HCT116 (cell line): ENCODE measurements around the gene RPS27L. TPM values are rescaled to one million over a fixed set of nuclear protein-coding genes. Genes with fewer than 3 reads are reported as not detected.

Experiments used
- ATAC-seq: fragments of 200-7000 bp; cut with Tn5 transposase; 2 replicates; pipeline ENCODE4 v1.9.1; 2020; ENCODE audit warnings: mild to moderate bottlenecking, moderate library complexity
- BruUV-seq: library from RNA; stranded (reverse); fragments of 400-500 nt; replicated peaks from 2 replicates; lab custom pipeline; 2021; lab: Mats Ljungman, UMichigan
- CTCF ChIA-PET: fragments of 300-600 bp; sonication (Branson Sonifier 250); formaldehyde crosslinking; loops from one replicate; lab custom pipeline; 2021; ENCODE audit warnings: antibody characterized with exemption; lab: Charles Lee
- POLR2A ChIA-PET: fragments of 300-600, 350-600 bp; sonication (Branson Sonifier 250); formaldehyde crosslinking; loops from one replicate; lab custom pipeline; 2021; ENCODE audit warnings: antibody characterized with exemption; lab: Charles Lee
- RAD21 ChIA-PET, 2 experiments: fragments of 300-600 bp; sonication (Branson Sonifier 250); formaldehyde crosslinking; loops; one replicate each; lab custom pipeline; 2023; ENCODE audit warnings: low total read pairs in 2 of 2; ENCODE audit not compliant: uncharacterized antibody in 2 of 2, unreplicated experiment in 2 of 2, low non-redundant PET in 1 of 2; lab: Charles Lee
- DNase-seq: peaks from one replicate; pipeline ENCODE4 v3.0.0-alpha.2; 2010; ENCODE audit warnings: low read depth, low spot score
- H2AFZ ChIP-seq: fragments of 200-600 bp; shearing (Covaris generic), sonication (generic); 2 replicates; pipeline ENCODE4 v1.6.1; 2017; ENCODE audit warnings: low read depth, mixed run types, mixed read lengths, antibody characterized with exemption, low read length; ENCODE audit not compliant: poor library complexity, severe bottlenecking
- H3K27ac ChIP-seq: 2 replicates; pipeline ENCODE4 v1.5.1; 2012; ENCODE audit warnings: low read depth, low read length
- H3K27me3 ChIP-seq: fragments of 200-600 bp; sonication (generic); 2 replicates; pipeline ENCODE4 v1.6.1; 2016; ENCODE audit warnings: mixed run types, low read length, mixed read lengths; ENCODE audit not compliant: insufficient read depth
- H3K36me3 ChIP-seq, 2 experiments: fragments of 200-500 bp in 1 of 2; fragments of 200-600 bp in 1 of 2; sonication (Bioruptor generic) in 1 of 2; sonication (generic) in 1 of 2; 2 replicates each; pipeline versions ENCODE4 v1.5.1 to v1.6.1; 2014 to 2016; ENCODE audit warnings: low read length in 2 of 2, inconsistent platforms in 1 of 2, mixed read lengths in 1 of 2, mixed run types in 1 of 2; ENCODE audit not compliant: insufficient read depth in 2 of 2, control insufficient read depth in 1 of 2
- H3K4me1 ChIP-seq, 2 experiments: fragments of 200-600 bp in 1 of 2; sonication (generic) in 1 of 2; 2 replicates each; pipeline versions ENCODE4 v1.5.1 to v1.6.1; 2012 to 2017; ENCODE audit warnings: low read length in 2 of 2, inconsistent platforms in 1 of 2, mild to moderate bottlenecking in 1 of 2, mixed read lengths in 1 of 2, mixed run types in 1 of 2, moderate library complexity in 1 of 2; ENCODE audit not compliant: insufficient read depth in 2 of 2, control insufficient read depth in 1 of 2
- H3K4me2 ChIP-seq: fragments of 200-600 bp; sonication (generic); 2 replicates; pipeline ENCODE4 v1.6.1; 2017; ENCODE audit warnings: mixed run types, low read length, mixed read lengths
- H3K4me3 ChIP-seq, 2 experiments: fragments of 200-600 bp in 1 of 2; sonication (generic) in 1 of 2; replicated peaks in 1 of 2; 2 replicates each; pipeline ENCODE4 v1.5.1; 2011 to 2016; ENCODE audit warnings: low read length in 2 of 2, control low read depth in 1 of 2, low read depth in 1 of 2, mild to moderate bottlenecking in 1 of 2, mixed read lengths in 1 of 2, mixed run types in 1 of 2
- H3K79me2 ChIP-seq: fragments of 200-600 bp; sonication (generic); 2 replicates; pipeline ENCODE4 v1.6.1; 2017; ENCODE audit warnings: mild to moderate bottlenecking, mixed run types, low read length, moderate library complexity, mixed read lengths; ENCODE audit not compliant: insufficient read depth
- H3K9ac ChIP-seq: fragments of 200-600 bp; sonication (generic); 2 replicates; pipeline ENCODE4 v1.6.1; 2016; ENCODE audit warnings: low read length, mixed read lengths
- H3K9me2 ChIP-seq: fragments of 200-600 bp; sonication (generic), shearing (Covaris generic); 2 replicates; pipeline ENCODE4 v1.6.1; 2017; ENCODE audit warnings: mixed run types, mild to moderate bottlenecking, moderate library complexity; ENCODE audit not compliant: insufficient read depth
- H3K9me3 ChIP-seq, 2 experiments: fragments of 200-500 bp in 1 of 2; fragments of 200-600 bp in 1 of 2; sonication (Bioruptor generic) in 1 of 2; sonication (generic) in 1 of 2; 2 replicates each; pipeline ENCODE4 v1.6.1; 2014 to 2017; ENCODE audit warnings: low read length in 2 of 2, mixed read lengths in 2 of 2, inconsistent platforms in 1 of 2, low read depth in 1 of 2, mild to moderate bottlenecking in 1 of 2, mixed run types in 1 of 2, moderate library complexity in 1 of 2; ENCODE audit not compliant: control insufficient read depth in 1 of 2, insufficient read depth in 1 of 2
- H4K20me1 ChIP-seq: fragments of 200-600 bp; sonication (generic), shearing (Covaris generic); 2 replicates; pipeline ENCODE4 v1.6.1; 2017; ENCODE audit warnings: mixed run types, mild to moderate bottlenecking, moderate library complexity; ENCODE audit not compliant: insufficient read depth
- CBX3 ChIP-seq: IDR thresholded peaks from 2 replicates; pipeline ENCODE4 v1.6.1; 2012; ENCODE audit warnings: low read depth
- CEBPB ChIP-seq: IDR thresholded peaks from 2 replicates; pipeline ENCODE4 v1.6.1; 2012; ENCODE audit warnings: low read depth
- CTCF ChIP-seq, 3 experiments: fragments of 200-600 bp in 1 of 3; sonication (generic) in 1 of 3; IDR thresholded peaks in 2 of 3; conservative IDR thresholded peaks in 1 of 3; 2 replicates each; pipeline ENCODE4 v1.5.1; 2012 to 2017; ENCODE audit warnings: low read depth in 2 of 3, low read length in 2 of 3, antibody characterized with exemption in 1 of 3, borderline replicate concordance in 1 of 3, control low read depth in 1 of 3, mild to moderate bottlenecking in 1 of 3, mixed read lengths in 1 of 3, mixed run types in 1 of 3, moderate library complexity in 1 of 3; ENCODE audit not compliant: insufficient read depth in 1 of 3
- EGR1 ChIP-seq: IDR thresholded peaks from 2 replicates; pipeline ENCODE4 v1.6.1; 2012; ENCODE audit warnings: low read depth
- ELF1 ChIP-seq: IDR thresholded peaks from 2 replicates; pipeline ENCODE4 v1.6.1; 2012; ENCODE audit warnings: low read depth, borderline replicate concordance
- EZH2 ChIP-seq: fragments of 200-600 bp; sonication (generic); IDR thresholded peaks from 2 replicates; pipeline ENCODE4 v1.6.1; 2017; ENCODE audit warnings: antibody characterized with exemption, mixed run types
- FOSL1 ChIP-seq: IDR thresholded peaks from 2 replicates; pipeline ENCODE4 v1.6.1; 2012; ENCODE audit warnings: low read depth
- JUND ChIP-seq: IDR thresholded peaks from 2 replicates; pipeline ENCODE4 v1.6.1; 2012
- MAX ChIP-seq: IDR thresholded peaks from 2 replicates; pipeline ENCODE4 v1.6.1; 2012
- POLR2A ChIP-seq: IDR thresholded peaks from 2 replicates; pipeline ENCODE4 v1.7.0; 2011; ENCODE audit warnings: borderline replicate concordance; ENCODE audit not compliant: insufficient read depth, insufficient read length; ENCODE audit errors: extremely low read depth
- POLR2AphosphoS5 ChIP-seq: IDR thresholded peaks from 2 replicates; pipeline ENCODE4 v1.6.1; 2011; ENCODE audit warnings: mild to moderate bottlenecking, low read depth, low read length, moderate library complexity
- RAD21 ChIP-seq: IDR thresholded peaks from 2 replicates; pipeline ENCODE4 v1.6.1; 2012; ENCODE audit warnings: low read depth, mild to moderate bottlenecking
- REST ChIP-seq: IDR thresholded peaks from 2 replicates; pipeline ENCODE4 v1.6.1; 2012; ENCODE audit warnings: low read depth
- SIN3A ChIP-seq: IDR thresholded peaks from 2 replicates; pipeline ENCODE4 v1.6.1; 2012; ENCODE audit warnings: low read depth
- SRF ChIP-seq: IDR thresholded peaks from 2 replicates; pipeline ENCODE4 v1.6.1; 2012; ENCODE audit warnings: low read depth
- TCF7L2 ChIP-seq: IDR thresholded peaks from 2 replicates; pipeline ENCODE4 v1.7.0; 2011; ENCODE audit warnings: borderline replicate concordance, inconsistent platforms; ENCODE audit not compliant: insufficient read depth, insufficient read length; ENCODE audit errors: extremely low read depth
- YY1 ChIP-seq: IDR thresholded peaks from 2 replicates; pipeline ENCODE4 v1.6.1; 2011; ENCODE audit warnings: low read length, low read depth, moderate library complexity, mild to moderate bottlenecking; ENCODE audit not compliant: insufficient replicate concordance; ENCODE audit errors: extremely low read depth
- ZNF274 ChIP-seq: fragments of 200-500 bp; sonication (Bioruptor generic); IDR thresholded peaks from 2 replicates; pipeline ENCODE4 v1.6.1; 2014; ENCODE audit warnings: mild to moderate bottlenecking, low read depth, low read length, inconsistent platforms
- intact Hi-C: fragments of 100-400 bp; cut with micrococcal nuclease; formaldehyde crosslinking; loops from 2 replicates; pipeline ENCODE4 v1.10.0; 2022
- total RNA-seq: library from RNA; stranded (reverse); gene quantifications from one replicate; pipeline ENCODE4 v1.2.1, GENCODE V29; 2021; ENCODE audit not compliant: unreplicated experiment

The RPS27L gene
- total RNA-seq, 1 experiment from 2014 or later = 139 TPM

GRCh38 chr15:63135281-63135680 is 22.0 kb downstream of the RPS27L start:
- no TSS peak for BruUV-seq
- no peaks in the 10 kb centered on the region for H3K9me3 ChIP-seq
- intact Hi-C loops = no loop called here
- ChIA-PET POLR2A (no interaction called here), RAD21 (interaction anchor here in 1 of 2 experiments (0.7 kb wide), 1 partner anchor 1746 kb away, joined by 3 read pairs; no protein-coding TSS in a partner anchor)
- no peak overlapping the region for H2AFZ ChIP-seq
- H4K20me1 ChIP-seq = no peaks in the 10 kb centered on the region
- H3K9me2 ChIP-seq = no peaks in the 10 kb centered on the region
- H3K4me3 ChIP-seq = no peak overlapping the region
- H3K27ac ChIP-seq = no peak overlapping the region
- H3K4me2 ChIP-seq = no peak overlapping the region
- H3K27me3 ChIP-seq = no peaks in the 10 kb centered on the region
- no peak for DNase-seq
- H3K4me1 ChIP-seq = no peaks in the 10 kb centered on the region
- no peak overlapping the region for H3K9ac ChIP-seq
- no peaks in the 10 kb centered on the region for H3K79me2 ChIP-seq
- TF ChIP-seq POLR2AphosphoS5 = no peak
- no peak for TF ChIP-seq ELF1
- no peak for TF ChIP-seq FOSL1
- no peak for TF ChIP-seq SIN3A
- TF ChIP-seq CEBPB = no peak
- no peak for TF ChIP-seq YY1
- TF ChIP-seq CBX3 = no peak
- no peak for TF ChIP-seq EGR1
- TF ChIP-seq REST = no peak
- TF ChIP-seq RAD21 = no peak
- TF ChIP-seq EZH2 = no peak
- no peak for TF ChIP-seq TCF7L2
- no peak for TF ChIP-seq ZNF274
- TF ChIP-seq SRF = no peak
- TF ChIP-seq CTCF (IDR thresholded peaks at IDR 0.05 in 2 of 3, conservative IDR thresholded peaks at IDR 0.05 in 1 of 3; ENCODE audit: borderline replicate concordance in 1 of 3, insufficient read depth in 1 of 3, low read depth in 2 of 3, low read length in 2 of 3) = no peak
- TF ChIP-seq POLR2A = no peak
- no peak for TF ChIP-seq JUND
- no peak for TF ChIP-seq MAX
- TF ChIP-seq, all 23 proteins: peak for 0
- H3K36me3 ChIP-seq = no peaks in the 10 kb centered on the region; a peak in 1 of 4 replicates
- CTCF ChIA-PET = no interaction called here
- no peak for ATAC-seq
